Measurements from ENCODE around the gene CBLN3.
"Not testable (repeated sequence)": the region's sequence is repeated elsewhere in the genome, so short reads cannot be mapped to it uniquely, and the experiment has no call there.

Gene CBLN3

DNA sequence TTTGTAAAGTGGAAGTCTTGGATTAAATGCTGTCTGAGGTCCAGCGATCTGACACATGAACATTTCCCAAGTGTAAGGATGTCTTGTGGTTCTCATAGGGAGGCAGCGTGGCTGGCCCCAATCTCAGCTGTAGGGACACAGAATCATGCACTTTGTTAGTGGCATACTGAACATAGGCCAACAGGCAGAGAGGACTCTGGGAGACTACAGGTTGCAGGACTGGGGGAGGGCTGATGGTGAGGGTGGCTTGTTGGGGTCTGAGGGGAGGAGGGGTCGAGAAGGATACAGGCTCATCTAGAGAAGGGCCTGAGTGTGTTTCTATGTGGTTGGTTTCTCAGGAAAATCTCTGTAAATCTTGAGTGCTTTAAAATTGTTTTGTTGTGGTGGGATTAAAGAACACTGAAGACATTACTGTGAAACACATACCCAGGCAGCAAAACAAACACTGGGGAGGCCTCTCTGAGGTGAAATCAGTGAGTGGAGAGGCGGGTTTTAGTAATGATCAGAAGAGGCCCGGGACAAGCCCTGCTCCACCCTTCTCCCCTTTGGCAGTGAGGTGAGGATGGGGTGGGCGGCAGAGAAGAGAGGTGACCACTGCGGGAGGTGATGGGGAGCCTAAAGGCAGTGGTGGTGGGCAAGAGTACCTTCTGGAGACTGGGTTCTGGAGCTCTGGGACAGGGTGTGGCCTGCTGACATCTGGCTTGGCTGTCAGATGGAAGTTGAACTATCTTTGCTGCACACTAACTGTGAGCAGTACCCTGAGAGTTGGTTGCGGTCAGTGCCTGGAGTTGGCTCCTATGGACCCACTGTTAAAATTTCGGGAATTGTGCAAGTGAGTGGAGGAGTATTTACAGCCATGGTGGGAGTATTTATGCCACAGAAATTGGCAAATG lies 27.4 kb downstream of the CBLN3 start:
- no peak for DNase-seq

DNA sequence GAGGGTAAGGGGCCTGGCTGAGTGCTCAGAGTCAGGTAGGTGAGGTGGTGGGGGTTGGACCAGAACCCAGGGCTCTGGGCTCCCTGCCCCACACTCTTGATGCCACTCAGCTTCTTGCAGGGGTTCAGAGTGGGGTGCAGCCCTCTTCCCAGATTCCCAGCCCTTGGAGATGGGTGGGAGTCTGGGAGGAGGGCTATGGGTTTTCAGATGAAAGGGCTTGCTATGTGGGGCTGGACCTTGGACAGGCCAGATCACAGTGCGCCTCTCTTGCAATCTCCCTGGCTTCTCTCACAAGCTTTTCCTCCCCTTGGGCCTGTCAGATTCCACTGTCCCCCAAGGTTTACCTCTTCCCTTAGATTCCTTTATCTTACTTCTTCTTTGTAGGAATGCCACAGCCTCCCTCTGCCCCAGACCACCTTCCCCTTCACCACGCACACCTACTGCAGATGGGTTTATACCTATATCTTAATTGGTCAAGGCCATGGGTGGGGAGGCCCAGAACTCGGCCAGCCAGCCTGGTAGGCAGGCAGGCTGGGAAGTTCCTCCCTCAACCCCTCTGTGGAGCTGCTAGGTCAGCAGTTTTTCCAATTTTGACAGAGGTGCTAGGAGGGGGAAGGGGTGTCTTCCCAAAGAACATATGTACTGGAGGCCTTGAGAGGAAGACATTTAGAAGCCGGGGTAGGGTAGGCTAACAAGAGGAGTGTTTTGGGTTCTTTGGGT lies 29.3 kb downstream of the CBLN3 start:
- peak in 2 of 4 experiments; percentile 35 to 64 for DNase-seq

DNA sequence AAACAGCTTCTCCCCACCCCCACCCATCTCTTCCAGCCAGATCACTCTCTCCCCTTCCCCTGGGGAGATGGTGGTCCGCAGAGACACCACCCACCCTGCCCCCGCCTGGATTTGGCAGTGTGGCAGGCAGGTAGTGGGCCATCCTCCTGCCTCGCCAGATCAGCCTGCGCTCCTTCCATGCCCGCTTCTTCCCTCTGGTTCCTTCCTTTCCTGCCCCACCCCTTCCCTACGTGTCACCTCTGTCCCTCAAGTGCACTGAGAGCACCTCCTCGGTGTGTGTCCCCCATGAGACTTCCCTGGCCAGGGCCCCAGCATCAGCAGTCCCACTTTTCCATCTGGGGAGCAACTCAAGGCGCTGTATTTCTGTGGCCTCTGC lies 30.0 kb downstream of the CBLN3 start:
- DNase-seq = no peak

DNA sequence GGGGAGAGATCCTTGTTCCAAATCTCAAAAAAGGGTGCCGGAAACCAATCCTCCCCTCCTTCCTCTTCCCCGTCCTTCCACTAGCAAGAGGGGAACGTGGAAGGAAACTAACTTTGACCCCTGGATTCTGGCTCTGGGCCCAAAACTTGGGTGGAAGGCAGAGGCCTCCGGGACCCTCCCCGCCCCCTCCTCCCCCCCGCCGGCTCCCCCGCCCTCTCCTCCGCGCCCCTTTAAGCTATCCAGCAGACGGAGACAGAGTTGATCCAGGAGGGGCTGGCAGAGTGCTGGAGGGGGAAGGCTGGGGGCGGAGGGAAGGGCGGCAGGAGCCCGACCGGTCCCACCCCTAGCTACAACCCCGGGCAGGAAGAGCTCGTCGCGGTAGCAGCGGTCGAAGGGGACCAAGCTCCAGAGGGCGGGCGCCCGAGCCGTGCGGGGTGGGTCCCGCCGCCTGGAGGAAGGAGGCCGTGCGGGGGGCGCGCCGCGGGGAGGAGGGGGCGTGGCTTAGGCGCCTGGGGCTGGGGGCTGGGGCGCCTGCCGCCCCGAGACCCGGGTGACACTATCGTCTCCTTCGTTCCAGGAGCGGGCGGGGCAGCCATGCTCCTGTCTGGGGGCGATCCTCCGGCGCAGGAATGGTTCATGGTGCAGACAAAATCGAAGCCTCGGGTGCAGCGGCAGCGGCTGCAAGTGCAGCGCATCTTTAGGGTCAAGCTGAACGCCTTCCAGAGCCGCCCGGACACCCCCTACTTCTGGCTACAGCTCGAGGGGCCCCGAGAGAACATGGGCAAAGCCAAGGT lies 30.6 kb downstream of the CBLN3 start, which contains the start of gene NYNRIN:
Gene NYNRIN (plus strand): TSS at position 351 of the 794 bp plus-strand sequence. CDS start 244 bp downstream, at position 595.
- DNase-seq = peak in 3 of 4 experiments; percentile 9 to 23 (median 22)

DNA sequence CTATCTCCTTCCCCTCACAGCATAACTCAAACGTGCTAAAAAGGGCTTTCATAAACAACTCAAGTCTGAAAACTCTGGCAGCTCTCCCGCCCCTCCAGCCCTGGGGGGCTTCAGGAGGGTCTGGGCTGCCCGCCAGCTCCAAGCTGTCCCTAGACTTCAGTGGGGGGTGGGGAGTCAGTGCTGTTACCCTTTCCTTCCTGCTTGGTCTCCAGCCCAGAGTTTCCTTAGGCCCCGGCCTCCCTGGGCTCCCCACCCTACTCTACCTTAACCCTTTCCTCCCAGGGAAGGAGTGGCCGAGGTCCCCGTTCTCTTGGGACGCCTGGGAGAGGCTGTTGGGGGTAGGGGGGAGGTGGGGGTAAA lies 31.2 kb downstream of the CBLN3 start:
- DNase-seq = no peak

DNA sequence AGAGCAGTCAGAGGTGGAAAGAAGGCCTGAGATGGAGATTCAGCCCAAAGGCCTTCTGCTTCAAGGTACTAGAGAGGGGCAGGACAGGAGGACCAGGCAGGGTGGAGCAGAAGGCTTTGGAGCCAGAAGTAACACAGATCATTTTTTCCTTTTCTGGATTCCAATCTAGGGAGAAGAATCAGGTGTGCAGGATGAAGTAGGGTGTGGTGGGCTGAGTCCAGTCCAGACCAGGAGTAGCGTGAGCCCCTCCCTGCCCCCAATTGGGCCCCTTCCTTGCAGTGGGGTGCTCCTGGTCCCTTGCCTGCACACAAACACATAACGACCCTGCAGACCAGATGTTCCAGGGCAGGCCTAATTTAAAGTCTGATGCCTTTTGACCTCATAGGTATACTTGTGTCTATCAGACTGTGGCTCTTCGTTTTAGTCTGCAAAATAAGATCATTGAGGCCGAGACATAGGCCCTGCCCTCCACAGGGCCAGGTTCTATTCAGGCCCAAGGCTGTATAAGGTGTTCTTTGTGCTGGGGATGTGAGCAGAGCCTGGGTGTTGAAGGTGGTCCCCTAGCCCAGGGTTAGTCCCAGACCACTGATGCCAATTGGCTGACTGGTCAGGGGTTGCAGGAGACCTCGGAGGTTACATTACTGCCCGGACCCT lies 31.7 kb downstream of the CBLN3 start:
- DNase-seq = no peak

DNA sequence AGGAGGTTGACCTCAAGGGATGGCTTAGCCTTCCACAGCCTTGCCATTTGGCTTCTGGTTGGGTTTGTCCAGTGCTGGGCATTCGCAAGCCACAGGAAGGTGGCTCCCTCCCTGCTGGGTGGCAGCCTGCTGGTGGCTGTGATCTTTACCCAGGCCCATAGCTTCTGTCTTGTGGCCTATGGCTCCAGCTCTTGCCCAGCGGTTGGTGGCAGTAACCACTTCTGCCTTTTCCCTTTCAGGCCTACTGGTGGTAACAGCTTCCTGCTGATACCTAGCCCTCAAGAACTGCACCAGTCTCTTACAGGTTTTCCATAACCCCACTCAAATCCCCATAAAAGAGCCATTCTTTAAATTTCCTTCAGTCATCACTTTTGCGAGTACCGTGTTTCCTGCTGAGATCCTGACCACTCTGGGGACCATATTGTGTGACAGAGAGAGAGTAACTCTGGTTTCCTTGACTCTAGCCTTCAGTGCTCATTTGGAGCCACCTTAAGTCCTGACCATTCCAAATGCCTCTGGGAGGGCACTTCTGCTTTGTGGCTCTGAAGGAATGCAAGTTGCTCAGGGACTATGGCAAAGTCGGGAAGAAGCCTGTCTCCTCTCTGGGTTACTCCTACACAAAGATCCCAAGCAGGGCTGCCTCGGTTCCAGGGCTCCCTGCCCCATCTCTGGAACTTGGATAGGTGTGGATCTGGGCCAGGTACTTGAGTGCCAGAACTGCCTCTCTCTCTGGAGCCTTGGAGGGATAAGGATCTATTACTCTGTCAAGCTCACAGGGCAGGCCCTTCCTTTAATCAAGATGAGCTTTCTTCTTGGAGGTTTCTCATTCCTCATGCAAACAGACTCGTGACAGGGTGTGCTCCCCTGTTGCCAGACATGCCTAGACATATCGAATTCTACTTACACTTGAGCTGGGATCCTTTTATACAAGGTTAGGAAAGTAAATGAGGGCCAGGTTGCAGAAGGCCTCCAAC lies 33.6 kb downstream of the CBLN3 start:
- DNase-seq = peak in 3 of 4 experiments; percentile 42 to 64 (median 62)

DNA sequence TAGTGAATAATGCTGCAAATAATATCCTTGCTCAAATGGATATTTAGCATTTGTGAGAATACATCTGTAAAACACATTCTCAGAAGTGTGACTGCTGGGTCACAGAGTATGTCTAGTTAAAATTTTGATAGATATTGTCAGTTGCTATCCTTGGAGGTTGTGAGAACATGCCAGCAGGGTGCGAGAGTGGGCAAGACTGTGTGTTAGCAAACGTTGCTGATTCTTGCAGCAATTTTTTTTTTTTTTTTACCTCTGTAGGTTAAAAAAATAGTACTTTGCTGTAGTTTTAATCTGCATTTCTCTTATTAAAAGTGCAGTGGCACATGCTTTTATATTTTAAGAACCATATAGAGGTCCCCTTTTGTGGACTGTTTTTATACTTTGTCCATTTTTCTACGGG lies 35.2 kb downstream of the CBLN3 start:
- no peak for DNase-seq

DNA sequence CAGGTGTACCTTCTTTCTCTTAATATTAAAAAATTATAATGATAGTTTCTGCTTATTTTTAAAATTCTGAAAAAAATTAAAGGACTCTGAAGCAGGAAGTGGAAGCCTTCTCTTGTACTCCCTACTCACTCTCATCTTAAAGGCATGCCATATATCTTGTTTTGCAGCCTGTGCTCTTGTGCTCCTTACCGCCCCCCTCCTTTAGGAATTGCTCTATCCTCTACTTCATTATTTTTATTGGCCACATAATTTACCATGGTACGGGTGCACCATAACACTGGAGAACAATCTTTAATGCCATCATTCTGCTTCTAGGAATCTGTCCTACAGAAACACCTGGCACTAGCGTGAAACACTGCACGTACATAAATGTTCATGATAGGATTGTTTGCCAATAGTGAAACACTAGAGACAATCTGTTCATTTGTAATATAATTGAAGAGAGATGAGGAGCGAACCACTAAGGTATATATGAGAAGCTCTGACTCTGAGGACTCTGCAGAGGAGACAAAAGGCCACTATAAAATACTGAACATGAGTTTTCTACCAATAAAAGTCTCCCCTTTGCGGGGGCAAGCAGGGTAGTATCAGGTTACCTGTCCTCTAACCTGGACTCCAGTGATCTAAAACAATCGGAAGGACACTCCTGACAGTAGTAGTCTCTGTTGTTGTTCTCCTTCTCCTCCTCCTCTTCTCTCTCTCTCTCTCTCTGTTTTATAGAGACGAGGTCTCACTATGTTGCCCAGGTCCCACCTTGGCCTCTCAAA lies 37.0 kb downstream of the CBLN3 start:
- no peak for DNase-seq

DNA sequence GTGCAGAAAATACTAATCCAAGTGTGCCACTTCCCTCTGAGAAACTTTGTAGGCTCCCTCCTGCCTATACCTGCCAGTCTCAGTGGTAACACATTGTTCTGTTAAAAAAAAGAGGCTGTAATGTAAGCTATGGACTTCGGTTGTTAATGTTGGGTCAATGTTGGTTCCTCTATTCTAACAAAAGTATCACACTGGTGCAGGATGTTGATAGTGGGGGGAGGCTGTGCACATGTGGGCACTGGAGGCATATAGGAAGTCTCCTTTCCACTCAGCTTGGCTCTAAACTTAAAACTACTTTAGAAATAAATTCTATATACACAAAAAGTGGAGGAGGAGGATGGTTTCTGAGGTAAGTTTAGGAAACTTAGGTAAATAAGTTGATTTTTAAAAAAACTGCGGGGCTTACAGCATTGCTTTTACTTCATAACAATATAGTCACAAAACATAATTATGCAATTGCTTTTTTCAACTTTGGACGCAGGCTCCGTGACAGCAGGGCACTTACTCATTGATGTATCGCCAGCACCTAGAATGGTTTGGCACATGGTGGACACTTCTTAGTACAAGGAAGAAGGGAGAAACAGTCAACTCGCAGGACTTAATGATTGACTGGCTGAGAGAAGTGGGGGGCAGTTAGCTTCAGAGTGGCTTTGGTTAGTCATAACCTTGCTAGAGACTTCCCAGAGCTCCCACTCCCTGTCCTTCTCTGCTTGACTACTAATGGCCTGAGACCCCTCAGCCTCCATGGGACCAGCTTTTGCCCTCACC lies 38.6 kb downstream of the CBLN3 start:
- peak; percentile 17 to 47 (median 38) for DNase-seq

DNA sequence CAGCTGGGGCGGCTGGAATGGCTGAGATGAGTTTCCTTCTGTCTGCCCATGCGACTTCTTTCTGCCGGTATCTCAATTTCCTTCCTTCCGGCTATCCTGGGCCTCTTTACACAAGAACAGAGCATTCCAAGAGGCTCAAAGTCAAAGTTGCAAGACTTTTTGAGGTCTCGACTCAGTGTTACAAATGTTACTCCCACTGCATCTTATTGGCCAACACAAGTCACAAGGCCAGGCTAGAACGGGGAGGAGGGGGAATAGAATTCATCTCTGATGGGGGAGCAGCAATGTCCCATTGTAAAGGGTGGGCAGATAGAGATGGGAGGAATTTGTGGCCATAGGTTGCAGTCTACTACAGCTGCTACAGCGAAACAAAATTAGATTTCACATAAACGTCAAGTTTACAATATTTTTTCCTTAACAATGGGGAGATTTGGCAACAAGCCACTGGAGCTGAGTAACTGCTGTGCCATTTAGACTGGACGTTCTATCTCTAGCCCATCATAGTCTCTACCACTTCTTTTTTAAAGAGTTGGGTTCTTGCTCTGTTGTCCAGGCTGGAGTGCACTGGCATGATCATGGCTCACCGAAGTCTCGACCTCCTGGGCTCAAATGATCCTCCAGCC lies 40.1 kb downstream of the CBLN3 start:
- DNase-seq = no peak

DNA sequence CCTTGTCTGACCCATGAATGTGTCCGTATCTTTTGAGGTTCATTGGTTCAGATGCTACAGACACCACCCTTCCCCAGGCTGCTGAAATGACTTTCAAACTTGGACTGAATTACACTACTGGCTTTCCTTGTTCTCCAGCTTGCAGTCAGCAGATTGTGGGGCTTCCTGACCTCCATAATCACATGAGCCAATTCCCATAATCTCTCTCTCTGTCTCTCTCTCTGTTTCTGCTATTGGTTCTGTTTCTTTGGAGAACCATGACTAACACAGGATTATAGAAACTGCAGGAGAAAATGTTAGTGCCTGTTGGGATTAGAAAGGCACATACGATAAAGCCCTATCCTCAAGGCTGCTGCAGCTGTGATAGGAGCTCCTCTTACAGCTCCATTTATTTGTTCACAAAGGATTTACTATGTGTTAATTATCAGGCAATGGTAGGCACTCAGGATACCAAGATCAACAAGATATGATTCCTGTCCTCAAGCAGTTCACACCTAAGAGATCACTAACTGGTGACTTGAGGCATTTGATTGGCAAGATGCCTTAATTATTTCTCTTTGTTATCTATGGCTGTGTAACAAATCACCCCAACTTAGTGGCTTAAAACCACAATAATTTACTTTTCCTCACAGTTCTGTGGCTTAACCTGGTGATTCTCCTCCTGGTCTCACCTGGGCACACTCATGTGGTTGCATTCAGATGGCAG lies 40.8 kb downstream of the CBLN3 start:
- no peak for DNase-seq

DNA sequence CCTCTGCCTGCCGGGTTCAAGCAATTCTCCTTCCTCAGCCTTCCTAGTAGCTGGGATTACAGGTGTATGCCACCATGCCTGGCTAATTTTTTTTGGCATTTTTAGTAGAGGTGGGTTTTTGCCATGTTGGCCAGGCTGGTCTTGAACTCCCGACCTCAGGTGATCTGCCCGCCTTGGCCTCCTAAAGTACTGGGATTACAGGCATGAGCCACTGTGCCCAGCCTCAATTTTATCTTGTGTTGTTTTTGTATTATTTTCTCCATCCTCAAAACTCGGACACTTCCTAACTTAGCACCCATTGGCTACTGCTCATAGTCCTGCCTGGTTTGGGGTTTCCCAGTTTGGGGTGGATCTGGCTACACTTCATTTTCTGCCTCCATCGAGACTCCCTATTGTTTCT lies 41.9 kb downstream of the CBLN3 start:
- not testable (repeated sequence) for DNase-seq

DNA sequence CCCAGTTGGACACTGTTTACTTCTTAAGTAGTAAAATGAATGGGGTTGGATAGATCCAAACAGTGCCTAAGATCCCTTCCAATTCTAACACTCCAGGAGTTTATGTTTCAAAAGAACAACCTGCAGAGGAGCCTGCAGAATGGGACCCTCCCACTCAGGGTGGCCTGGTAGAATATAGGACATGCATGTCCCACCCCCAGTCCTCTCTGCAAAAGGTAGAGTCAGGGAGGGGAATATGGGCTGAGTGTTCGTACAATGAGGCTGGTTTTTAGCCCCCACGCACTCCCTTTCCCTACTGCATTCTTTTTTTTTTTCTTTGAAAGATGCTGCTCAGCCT lies 42.5 kb downstream of the CBLN3 start:
- DNase-seq = no peak

DNA sequence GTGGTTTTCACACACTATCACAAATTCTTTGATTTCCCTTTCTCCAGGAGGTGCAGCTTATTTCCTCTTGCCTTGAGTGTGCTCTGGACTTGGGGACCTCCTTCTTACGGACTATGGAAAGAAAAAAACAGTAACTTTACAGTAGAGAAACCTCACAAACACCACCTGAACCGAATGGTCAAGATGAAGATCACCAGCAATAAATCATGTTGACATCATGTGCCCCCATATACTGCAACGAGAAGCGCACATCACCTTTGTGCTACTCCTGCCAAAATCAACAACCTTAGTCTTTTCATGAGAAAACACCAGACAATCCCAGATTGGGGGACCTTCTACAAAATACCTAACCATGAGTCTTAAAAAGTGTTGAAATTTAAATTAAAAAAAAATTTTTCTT lies 43.9 kb downstream of the CBLN3 start:
- DNase-seq = no peak

DNA sequence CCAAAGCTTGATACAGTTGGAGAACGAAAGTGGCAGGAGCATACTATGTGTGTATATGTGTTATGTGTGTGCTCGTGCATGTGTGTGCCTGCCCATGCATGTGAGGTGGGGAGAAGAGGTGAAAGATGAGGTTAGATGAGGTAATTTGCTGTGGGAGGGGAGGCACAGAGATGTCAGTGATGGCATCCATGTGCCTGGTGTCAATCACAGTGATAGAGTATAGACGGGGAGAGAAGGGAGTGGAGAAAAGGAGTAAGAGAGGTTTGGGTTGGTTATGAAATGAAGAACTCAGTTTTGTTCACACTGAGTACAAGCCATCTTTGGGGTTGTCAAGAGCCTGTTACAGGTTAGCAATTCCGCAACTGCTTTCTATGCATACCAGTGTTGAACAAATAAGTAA lies 45.3 kb downstream of the CBLN3 start:
- no peak for DNase-seq

DNA sequence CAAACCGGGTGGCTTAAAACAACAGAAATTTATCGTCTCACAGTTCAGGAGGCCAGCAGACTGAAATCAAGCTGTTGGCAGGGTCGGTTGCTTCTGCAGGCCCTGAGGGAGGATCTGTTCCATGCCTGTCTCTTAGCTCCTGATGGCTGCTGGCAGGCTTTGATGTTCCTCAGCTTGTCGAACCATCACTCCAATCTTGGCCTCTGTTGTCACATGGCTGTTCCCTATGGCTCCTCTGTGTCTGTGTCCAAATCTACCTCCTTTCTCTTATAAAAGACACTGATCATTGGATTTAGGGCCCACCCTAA lies 47.5 kb downstream of the CBLN3 start:
- DNase-seq = no peak

DNA sequence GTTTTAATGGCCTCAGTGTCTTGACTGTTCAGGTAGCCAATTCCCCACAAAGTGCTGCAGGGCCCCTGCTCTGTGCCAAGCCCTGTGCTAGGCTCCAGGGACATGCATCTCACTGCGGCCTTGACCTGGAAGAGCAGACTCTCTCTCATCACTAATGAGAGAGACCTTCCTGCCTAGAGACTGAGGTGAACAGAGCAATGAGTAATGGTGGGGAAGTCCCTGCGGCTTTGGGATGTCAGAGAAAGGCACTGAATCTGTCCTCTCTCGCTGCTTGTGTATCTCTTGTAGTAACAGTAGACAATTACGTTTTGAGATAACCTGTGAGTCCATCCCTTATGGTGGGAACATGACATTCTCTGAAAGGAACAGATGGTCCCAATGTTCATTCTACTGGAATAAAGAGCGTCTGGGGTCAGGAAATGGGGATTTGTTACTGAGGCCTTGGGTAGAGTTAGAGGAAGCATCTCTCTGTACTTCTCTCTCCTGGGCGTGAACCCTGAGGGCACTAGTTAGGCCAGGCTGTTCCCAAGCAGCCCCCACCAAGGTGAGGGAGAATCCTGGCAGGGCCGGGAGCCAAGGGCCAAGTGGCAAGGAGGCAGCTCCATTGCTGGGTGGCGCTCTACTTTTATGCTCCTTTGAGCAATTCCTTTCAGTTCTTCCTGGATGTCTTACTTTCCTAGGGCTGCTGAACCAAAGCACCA lies 48.0 kb downstream of the CBLN3 start:
- DNase-seq = no peak

Data from suppressor macrophage (primary cell).